Gastroesophageal sphincter (tissue), 3 donors: Measurements from ENCODE around the gene SFMBT2.

Experiments used
- EP300 ChIP-seq: sonication (generic); formaldehyde crosslinking; IDR thresholded peaks from one replicate; pipeline ENCODE4 v1.6.1; 2017; ENCODE audit warnings: antibody characterized with exemption, mild to moderate bottlenecking
- POLR2A ChIP-seq, 2 donors: fragments of 450-650 bp; IDR thresholded peaks; one replicate each; pipeline ENCODE4 v1.6.1; 2017; ENCODE audit warnings: antibody characterized with exemption in 2 of 2, mild to moderate bottlenecking in 2 of 2, moderate library complexity in 1 of 2
- TF ChIP-seq, protein P1 (sequence below), 4 experiments: fragments of 200-600 bp in 2 of 4; fragments of 450-650 bp in 2 of 4; sonication (generic) in 1 of 4; IDR thresholded peaks; one replicate each; pipeline ENCODE4 v1.5.1; 2017 to 2019; ENCODE audit warnings: antibody characterized with exemption in 4 of 4, mild to moderate bottlenecking in 2 of 4, moderate library complexity in 2 of 4

DNA sequence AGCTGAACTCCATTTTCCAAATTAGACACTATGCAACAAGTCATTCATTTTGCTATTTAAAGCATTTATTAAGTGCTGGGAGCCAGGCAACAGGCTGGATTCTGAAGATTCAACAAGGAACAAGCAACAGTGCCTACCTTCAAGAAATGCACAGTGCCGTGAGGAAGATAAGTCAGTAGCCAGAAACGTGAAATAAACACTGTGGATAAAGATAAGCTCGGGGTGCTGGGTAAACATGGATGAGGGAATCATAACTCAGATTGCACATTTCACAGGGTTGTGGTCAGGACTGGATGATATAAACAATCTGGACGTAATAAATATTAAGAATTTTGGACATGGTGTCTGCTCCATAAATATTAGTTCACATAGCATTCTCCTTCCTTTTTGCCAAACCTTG is 259.3 kb downstream of the SFMBT2 start:
- TF ChIP-seq, protein P1, sequence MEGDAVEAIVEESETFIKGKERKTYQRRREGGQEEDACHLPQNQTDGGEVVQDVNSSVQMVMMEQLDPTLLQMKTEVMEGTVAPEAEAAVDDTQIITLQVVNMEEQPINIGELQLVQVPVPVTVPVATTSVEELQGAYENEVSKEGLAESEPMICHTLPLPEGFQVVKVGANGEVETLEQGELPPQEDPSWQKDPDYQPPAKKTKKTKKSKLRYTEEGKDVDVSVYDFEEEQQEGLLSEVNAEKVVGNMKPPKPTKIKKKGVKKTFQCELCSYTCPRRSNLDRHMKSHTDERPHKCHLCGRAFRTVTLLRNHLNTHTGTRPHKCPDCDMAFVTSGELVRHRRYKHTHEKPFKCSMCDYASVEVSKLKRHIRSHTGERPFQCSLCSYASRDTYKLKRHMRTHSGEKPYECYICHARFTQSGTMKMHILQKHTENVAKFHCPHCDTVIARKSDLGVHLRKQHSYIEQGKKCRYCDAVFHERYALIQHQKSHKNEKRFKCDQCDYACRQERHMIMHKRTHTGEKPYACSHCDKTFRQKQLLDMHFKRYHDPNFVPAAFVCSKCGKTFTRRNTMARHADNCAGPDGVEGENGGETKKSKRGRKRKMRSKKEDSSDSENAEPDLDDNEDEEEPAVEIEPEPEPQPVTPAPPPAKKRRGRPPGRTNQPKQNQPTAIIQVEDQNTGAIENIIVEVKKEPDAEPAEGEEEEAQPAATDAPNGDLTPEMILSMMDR (IDR thresholded peaks at IDR 0.05) = no peak
- no peak for TF ChIP-seq EP300
- no peak for TF ChIP-seq POLR2A (IDR thresholded peaks at IDR 0.05)
